Measurements from ENCODE around the gene ANXA11. TPM values are rescaled to one million over a fixed set of nuclear protein-coding genes. Genes with fewer than 3 reads are reported as not detected.

ANXA11 gene
- total and polyA plus RNA-seq, 2 of the 8 experiments (the other 6 are each of a cell fraction or from before 2014, with no cell fraction given), result 40.5 to 84.9 TPM

GRCh38 chr10:80144696-80145131, 60.6 kb downstream of the ANXA11 start:
- Histone ChIP-seq H2AFZ (ENCODE audit: low read length) (no peak overlapping the region), H3K4me2 (ENCODE audit: insufficient read depth in 1 of 2, low read depth in 2 of 2, low read length in 2 of 2) (no peak overlapping the region)
- POLR2A ChIA-PET (ENCODE audit: partially characterized antibody), result interaction anchor here (0.8 to 1.8 kb wide), 3 partner anchors 9 to 78 kb away, joined by 3 read pairs; no protein-coding TSS in a partner anchor
- TF ChIP-seq TAF7 (optimal IDR thresholded peaks at IDR 0.05; ENCODE audit: borderline replicate concordance, low read depth, low read length) (no peak), RXRA (IDR thresholded peaks at IDR 0.05; ENCODE audit: insufficient read depth, low read depth, low read length) (no peak), BRCA1 (IDR thresholded peaks at IDR 0.05; ENCODE audit: low read depth, low read length) (no peak), FOSL1 (IDR thresholded peaks at IDR 0.05; ENCODE audit: insufficient read depth, low read depth, low read length) (no peak), SAP30 (IDR thresholded peaks at IDR 0.05; ENCODE audit: insufficient read depth, insufficient replicate concordance, low read length) (no peak), SP1 (IDR thresholded peaks at IDR 0.05; ENCODE audit: low read depth, low read length) (no peak), POLR2A (IDR thresholded peaks at IDR 0.05; ENCODE audit: control extremely low read depth in 1 of 2, low read depth in 2 of 2, low read length in 2 of 2) (no peak), RBBP5 (IDR thresholded peaks at IDR 0.05; ENCODE audit: borderline replicate concordance, low read depth, low read length) (no peak)
- TF ChIP-seq, protein P1, sequence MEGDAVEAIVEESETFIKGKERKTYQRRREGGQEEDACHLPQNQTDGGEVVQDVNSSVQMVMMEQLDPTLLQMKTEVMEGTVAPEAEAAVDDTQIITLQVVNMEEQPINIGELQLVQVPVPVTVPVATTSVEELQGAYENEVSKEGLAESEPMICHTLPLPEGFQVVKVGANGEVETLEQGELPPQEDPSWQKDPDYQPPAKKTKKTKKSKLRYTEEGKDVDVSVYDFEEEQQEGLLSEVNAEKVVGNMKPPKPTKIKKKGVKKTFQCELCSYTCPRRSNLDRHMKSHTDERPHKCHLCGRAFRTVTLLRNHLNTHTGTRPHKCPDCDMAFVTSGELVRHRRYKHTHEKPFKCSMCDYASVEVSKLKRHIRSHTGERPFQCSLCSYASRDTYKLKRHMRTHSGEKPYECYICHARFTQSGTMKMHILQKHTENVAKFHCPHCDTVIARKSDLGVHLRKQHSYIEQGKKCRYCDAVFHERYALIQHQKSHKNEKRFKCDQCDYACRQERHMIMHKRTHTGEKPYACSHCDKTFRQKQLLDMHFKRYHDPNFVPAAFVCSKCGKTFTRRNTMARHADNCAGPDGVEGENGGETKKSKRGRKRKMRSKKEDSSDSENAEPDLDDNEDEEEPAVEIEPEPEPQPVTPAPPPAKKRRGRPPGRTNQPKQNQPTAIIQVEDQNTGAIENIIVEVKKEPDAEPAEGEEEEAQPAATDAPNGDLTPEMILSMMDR (IDR thresholded peaks at IDR 0.05; ENCODE audit: control extremely low read depth in 1 of 3, insufficient read depth in 1 of 3, low read depth in 1 of 3, low read length in 3 of 3), result no peak
- TF ChIP-seq, protein P2, sequence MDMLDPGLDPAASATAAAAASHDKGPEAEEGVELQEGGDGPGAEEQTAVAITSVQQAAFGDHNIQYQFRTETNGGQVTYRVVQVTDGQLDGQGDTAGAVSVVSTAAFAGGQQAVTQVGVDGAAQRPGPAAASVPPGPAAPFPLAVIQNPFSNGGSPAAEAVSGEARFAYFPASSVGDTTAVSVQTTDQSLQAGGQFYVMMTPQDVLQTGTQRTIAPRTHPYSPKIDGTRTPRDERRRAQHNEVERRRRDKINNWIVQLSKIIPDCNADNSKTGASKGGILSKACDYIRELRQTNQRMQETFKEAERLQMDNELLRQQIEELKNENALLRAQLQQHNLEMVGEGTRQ (IDR thresholded peaks at IDR 0.05; ENCODE audit: low read length), result no peak

More at GRCh38 chr10:80144696-80145131, 60.6 kb downstream of the ANXA11 start:
- Histone ChIP-seq H3K36me3 (ENCODE audit: control insufficient read depth in 2 of 4, insufficient read depth in 4 of 4, low read length in 3 of 4) (no peaks in the 10 kb centered on the region; a peak in 1 of 8 replicates), H3K79me1 (ENCODE audit: low read depth, low read length) (no peaks in the 10 kb centered on the region), H3K23me2 (ENCODE audit: low read depth, low read length) (no peaks in the 10 kb centered on the region), H2BK120ac (replicated peaks; ENCODE audit: low read depth, low read length) (no peak overlapping the region), H2AK5ac (ENCODE audit: low read depth, low read length) (no peak overlapping the region), H3K9ac (replicated peaks in 1 of 4; ENCODE audit: extremely low read depth in 1 of 4, low read depth in 3 of 4, low read length in 3 of 4) (no peak overlapping the region), H3K9me3 (ENCODE audit: insufficient read depth in 2 of 2, low read depth in 1 of 2, low read length in 1 of 2) (no peaks in the 10 kb centered on the region), H3K18ac (ENCODE audit: extremely low read depth, low read length) (no peak overlapping the region), H3K4ac (replicated peaks; ENCODE audit: insufficient read length, low read depth, low read length) (no peak overlapping the region), H3K23ac (ENCODE audit: insufficient read length) (no peak overlapping the region), H2BK5ac (ENCODE audit: low read depth, low read length) (no peak overlapping the region), H4K5ac (ENCODE audit: insufficient read length, low read depth, low read length) (no peak overlapping the region), H3K27me3 (replicated peaks in 1 of 4; ENCODE audit: control insufficient read depth in 3 of 4, extremely low read depth in 1 of 4, insufficient read depth in 3 of 4, low read length in 3 of 4) (no peaks in the 10 kb centered on the region), H3K4me1 (replicated peaks in 1 of 4; ENCODE audit: control insufficient read depth in 3 of 4, insufficient read depth in 4 of 4, low read length in 3 of 4) (peaks cover 0 to 3% (median 0%) of the 10 kb centered on the region in 4 experiments; a peak in 1 of 7 replicates), H3K79me2 (ENCODE audit: control insufficient read depth in 1 of 2, insufficient read depth in 2 of 2, low read length in 2 of 2) (no peaks in the 10 kb centered on the region), H4K8ac (ENCODE audit: extremely low read depth, insufficient read depth, low read length) (no peak overlapping the region), H4K91ac (replicated peaks; ENCODE audit: insufficient read length, low read length) (no peak overlapping the region), H2BK15ac (ENCODE audit: low read length) (no peak overlapping the region), H2BK12ac (ENCODE audit: low read depth, low read length) (no peak overlapping the region), H3K14ac (ENCODE audit: insufficient read length) (no peak overlapping the region), H3K27ac (ENCODE audit: low read depth, low read length) (no peak overlapping the region), H3K4me3 (ENCODE audit: extremely low read depth in 1 of 4, insufficient read depth in 2 of 4, low read depth in 3 of 4, low read length in 4 of 4) (no peak overlapping the region), H2BK20ac (ENCODE audit: low read length) (no peak overlapping the region), H4K20me1 (replicated peaks in 1 of 2; ENCODE audit: control insufficient read depth in 1 of 2, insufficient read depth in 2 of 2, low read length in 2 of 2) (no peaks in the 10 kb centered on the region), H3K56ac (replicated peaks; ENCODE audit: insufficient read length, low read depth, low read length) (no peak overlapping the region)
- FAIRE-seq, result no peak
- DNase-seq (ENCODE audit: low read depth in 1 of 2, low spot score in 2 of 2), result no peak
- WGBS, 2 experiments (ENCODE audit: extremely low coverage in 1 of 2, insufficient coverage in 1 of 2, insufficient read length in 1 of 2, insufficient replicate concordance in 2 of 2, low coverage in 1 of 2, low lambda C conversion rate in 2 of 2, missing lambda C conversion rate in 1 of 2), result 83% methylated on average over 10 of the region's 12 CpGs; no CpG with 5 or more reads in 1 of the 2 experiments
- CTCF ChIA-PET (ENCODE audit: partially characterized antibody), result interaction anchor here (0.8 to 6.6 kb wide), 30 partner anchors 7 to 765 kb away, joined by 3 to 75 read pairs (median 8); partner anchors contain the start of gene PLAC9
